CD14-positive monocyte (primary cell): ENCODE data around the gene DEAF1. TPM values are rescaled to one million over a fixed set of nuclear protein-coding genes. Genes with fewer than 3 reads are reported as not detected.

Experiments used
- DNase-seq, 3 donors: peaks; one replicate each; pipeline ENCODE4 v3.0.0-alpha.2; 2011 to 2022
- H2AFZ ChIP-seq: 2 replicates; pipeline ENCODE4 v1.6.0; 2012; ENCODE audit warnings: mild to moderate bottlenecking, low read depth, low read length, inconsistent platforms; ENCODE audit not compliant: insufficient read depth, poor library complexity, severe bottlenecking
- H3K27ac ChIP-seq, 2 donors: 1 replicate in 1 of 2; 2 replicates in 1 of 2; pipeline ENCODE4 v1.5.1; 2012 to 2013; ENCODE audit warnings: low read length in 2 of 2, control low read depth in 1 of 2, inconsistent platforms in 1 of 2, low read depth in 1 of 2, mild to moderate bottlenecking in 1 of 2
- H3K27me3 ChIP-seq, 2 donors: one replicate each; pipeline versions ENCODE4 v1.6.0 to v1.6.1; 2011 to 2013; ENCODE audit warnings: low read length in 2 of 2; ENCODE audit not compliant: control insufficient read depth in 2 of 2, insufficient read depth in 2 of 2
- H3K36me3 ChIP-seq, 2 donors: replicated peaks in 1 of 2; 1 replicate in 1 of 2; 2 replicates in 1 of 2; pipeline versions ENCODE4 v1.5.1 to v1.6.1; 2012 to 2013; ENCODE audit warnings: low read length in 2 of 2, control low read depth in 1 of 2, inconsistent platforms in 1 of 2, mild to moderate bottlenecking in 1 of 2; ENCODE audit not compliant: insufficient read depth in 2 of 2, control insufficient read depth in 1 of 2
- H3K4me1 ChIP-seq, 2 donors: 1 replicate in 1 of 2; 2 replicates in 1 of 2; pipeline versions ENCODE4 v1.5.1 to v1.6.1; 2012 to 2013; ENCODE audit warnings: low read length in 2 of 2, control low read depth in 1 of 2, inconsistent platforms in 1 of 2, mild to moderate bottlenecking in 1 of 2, moderate library complexity in 1 of 2; ENCODE audit not compliant: insufficient read depth in 2 of 2, control insufficient read depth in 1 of 2
- H3K4me2 ChIP-seq: replicated peaks from 2 replicates; pipeline ENCODE3; 2012; ENCODE audit warnings: low read length, moderate library complexity, mild to moderate bottlenecking; ENCODE audit not compliant: poor library complexity, severe bottlenecking; ENCODE audit errors: extremely low read depth
- H3K4me3 ChIP-seq, 3 experiments: fragments of 200-600 bp in 1 of 3; sonication (generic) in 1 of 3; replicated peaks in 1 of 3; 1 replicate in 2 of 3; 2 replicates in 1 of 3; pipeline ENCODE4 v1.5.1; 2011 to 2013; ENCODE audit warnings: low read length in 3 of 3, mild to moderate bottlenecking in 3 of 3, control low read depth in 2 of 3, low read depth in 2 of 3, inconsistent platforms in 1 of 3, moderate library complexity in 1 of 3
- H3K79me2 ChIP-seq: 2 replicates; pipeline ENCODE4 v1.6.0; 2012; ENCODE audit warnings: mild to moderate bottlenecking, control low read depth, inconsistent platforms, low read length, moderate library complexity; ENCODE audit not compliant: insufficient read depth
- H3K9ac ChIP-seq: 2 replicates; pipeline ENCODE4 v1.6.0; 2017; ENCODE audit warnings: low read length, mild to moderate bottlenecking; ENCODE audit not compliant: insufficient read depth, poor library complexity, severe bottlenecking
- H3K9me3 ChIP-seq, 2 donors: replicated peaks in 1 of 2; 1 replicate in 1 of 2; 2 replicates in 1 of 2; pipeline versions ENCODE4 v1.5.1 to v1.6.1; 2012 to 2013; ENCODE audit warnings: low read length in 2 of 2, control low read depth in 1 of 2; ENCODE audit not compliant: control insufficient read depth in 1 of 2, insufficient read depth in 1 of 2
- H4K20me1 ChIP-seq: 2 replicates; pipeline ENCODE4 v1.6.0; 2012; ENCODE audit warnings: mild to moderate bottlenecking, low read length, control low read depth, moderate library complexity; ENCODE audit not compliant: insufficient read depth
- H3K27ac Mint-ChIP-seq, 7 donors: one replicate each; pipeline ENCODE4 v1.8.0; 2020; ENCODE audit warnings: mild to moderate bottlenecking in 7 of 7, mixed read lengths in 7 of 7, moderate library complexity in 6 of 7, inconsistent platforms in 2 of 7
- H3K27me3 Mint-ChIP-seq, 3 donors: one replicate each; pipeline ENCODE4 v1.8.0; 2021 to 2022; ENCODE audit warnings: low read depth in 3 of 3, mild to moderate bottlenecking in 3 of 3, mixed read lengths in 3 of 3, moderate library complexity in 3 of 3, inconsistent platforms in 1 of 3
- H3K36me3 Mint-ChIP-seq, 2 donors: one replicate each; pipeline ENCODE4 v1.8.0; 2020; ENCODE audit warnings: mixed read lengths in 2 of 2, inconsistent platforms in 1 of 2, mild to moderate bottlenecking in 1 of 2
- H3K4me1 Mint-ChIP-seq: one replicate; pipeline ENCODE4 v1.8.0; 2020; ENCODE audit warnings: mild to moderate bottlenecking, mixed read lengths
- H3K4me3 Mint-ChIP-seq, 2 donors: one replicate each; pipeline ENCODE4 v1.8.0; 2020; ENCODE audit warnings: mild to moderate bottlenecking in 2 of 2, mixed read lengths in 2 of 2, moderate library complexity in 1 of 2
- H3K9me3 Mint-ChIP-seq, 7 donors: one replicate each; pipeline ENCODE4 v1.8.0; 2020 to 2022; ENCODE audit warnings: mixed read lengths in 7 of 7, mild to moderate bottlenecking in 6 of 7, moderate library complexity in 6 of 7, inconsistent platforms in 2 of 7
- WGBS: methylation state at CpG from one replicate; pipeline ENCODE4 v1.1.5; 2013; ENCODE audit warnings: missing lambda C conversion rate; ENCODE audit not compliant: insufficient coverage; 5-methylcytosine and 5-hydroxymethylcytosine counted together
- intact Hi-C, 2 donors: fragments of 100-400 bp; cut with micrococcal nuclease; formaldehyde crosslinking; loops; one replicate each; pipeline versions ENCODE4 v1.15.0 to v1.15.1; 2023
- polyA plus RNA-seq, 3 donors: library from polyadenylated mRNA; depleted of rRNA in 1 of 3; unstranded in 2 of 3; stranded (reverse) in 1 of 3; fragments of 300-500 nt in 2 of 3; fragments of >200 nt in 1 of 3; fragmentation: Illumina TruSeq in 2 of 3; gene quantifications; 1 replicate in 2 of 3; 2 replicates in 1 of 3; pipeline ENCODE4 v1.2.3, GENCODE V29; 2012 to 2021
- TF ChIP-seq, protein P1 (sequence below): fragments of 200-600 bp; IDR thresholded peaks from one replicate; pipeline ENCODE4 v1.8.0; 2022; ENCODE audit warnings: antibody characterized with exemption, mild to moderate bottlenecking

The DEAF1 gene
- polyA plus RNA-seq, 3 donors, result 18.0 to 22.3 (median 22.2) TPM

DNA sequence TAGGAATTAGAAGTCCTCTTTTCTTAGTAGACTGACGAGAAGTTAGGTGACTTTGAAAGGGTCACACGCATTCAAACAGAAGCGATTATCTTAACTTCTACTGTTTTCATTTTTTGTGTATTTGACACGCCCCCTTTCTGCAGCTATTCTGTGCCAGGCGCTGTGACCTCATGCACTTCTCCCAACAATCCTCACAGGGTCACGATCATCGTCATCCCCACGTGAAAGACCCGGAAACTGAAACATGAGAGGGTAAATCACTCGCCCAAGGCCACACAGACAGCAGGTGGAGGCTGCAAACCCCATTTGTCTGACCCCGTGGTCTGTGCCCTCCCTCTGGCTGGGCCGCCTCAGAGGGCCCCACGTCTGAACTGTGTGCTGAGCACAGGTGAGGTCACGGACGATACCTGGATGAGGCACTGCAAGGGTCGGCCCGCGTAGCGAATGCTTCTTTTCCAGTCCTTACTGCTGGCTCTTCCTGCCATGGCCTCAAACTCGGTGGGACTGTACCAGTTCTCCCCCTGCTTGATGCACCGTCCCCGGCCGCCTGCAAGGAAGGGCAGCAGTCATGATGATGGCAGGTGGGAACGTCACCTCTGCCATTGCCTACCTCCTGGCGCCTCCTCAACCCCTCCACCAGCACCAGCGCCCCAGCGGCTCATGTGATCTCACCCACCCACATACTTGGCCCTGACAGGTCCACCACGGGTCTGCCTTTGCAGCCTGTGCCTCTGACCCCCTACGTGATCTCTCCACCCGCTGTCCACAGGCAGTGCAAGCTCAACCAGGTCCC lies 8.4 kb downstream of the DEAF1 start:
- Histone ChIP-seq H3K27ac (no peak overlapping the region), H3K9ac (no peak overlapping the region), H3K4me1 (no peaks in the 10 kb centered on the region), H3K36me3 (peaks cover 63 to 94% of the 10 kb centered on the region in 2 donors), H3K4me3 (no peak overlapping the region), H3K9me3 (no peaks in the 10 kb centered on the region), H3K27me3 (no peaks in the 10 kb centered on the region), H3K79me2 (peaks cover 8% of the 10 kb centered on the region), H4K20me1 (peaks cover 8% of the 10 kb centered on the region), H2AFZ (no peak overlapping the region), H3K4me2 (no peak overlapping the region)
- Mint-ChIP-seq H3K36me3 (peaks cover 78 to 92% of the 10 kb centered on the region in 2 donors), H3K27ac (no peak overlapping the region), H3K4me3 (no peak overlapping the region), H3K4me1 (no peaks in the 10 kb centered on the region), H3K27me3 (peaks cover 0 to 5% (median under 1%) of the 10 kb centered on the region in 3 donors), H3K9me3 (peaks cover 0 to 6% (median 0%) of the 10 kb centered on the region in 7 donors)
- DNase-seq, result no peak
- TF ChIP-seq, protein P1, sequence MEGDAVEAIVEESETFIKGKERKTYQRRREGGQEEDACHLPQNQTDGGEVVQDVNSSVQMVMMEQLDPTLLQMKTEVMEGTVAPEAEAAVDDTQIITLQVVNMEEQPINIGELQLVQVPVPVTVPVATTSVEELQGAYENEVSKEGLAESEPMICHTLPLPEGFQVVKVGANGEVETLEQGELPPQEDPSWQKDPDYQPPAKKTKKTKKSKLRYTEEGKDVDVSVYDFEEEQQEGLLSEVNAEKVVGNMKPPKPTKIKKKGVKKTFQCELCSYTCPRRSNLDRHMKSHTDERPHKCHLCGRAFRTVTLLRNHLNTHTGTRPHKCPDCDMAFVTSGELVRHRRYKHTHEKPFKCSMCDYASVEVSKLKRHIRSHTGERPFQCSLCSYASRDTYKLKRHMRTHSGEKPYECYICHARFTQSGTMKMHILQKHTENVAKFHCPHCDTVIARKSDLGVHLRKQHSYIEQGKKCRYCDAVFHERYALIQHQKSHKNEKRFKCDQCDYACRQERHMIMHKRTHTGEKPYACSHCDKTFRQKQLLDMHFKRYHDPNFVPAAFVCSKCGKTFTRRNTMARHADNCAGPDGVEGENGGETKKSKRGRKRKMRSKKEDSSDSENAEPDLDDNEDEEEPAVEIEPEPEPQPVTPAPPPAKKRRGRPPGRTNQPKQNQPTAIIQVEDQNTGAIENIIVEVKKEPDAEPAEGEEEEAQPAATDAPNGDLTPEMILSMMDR, result no peak
- WGBS, result 95% methylated on average over 27 of the region's 30 CpGs
- intact Hi-C loops, result no loop called here

DNA sequence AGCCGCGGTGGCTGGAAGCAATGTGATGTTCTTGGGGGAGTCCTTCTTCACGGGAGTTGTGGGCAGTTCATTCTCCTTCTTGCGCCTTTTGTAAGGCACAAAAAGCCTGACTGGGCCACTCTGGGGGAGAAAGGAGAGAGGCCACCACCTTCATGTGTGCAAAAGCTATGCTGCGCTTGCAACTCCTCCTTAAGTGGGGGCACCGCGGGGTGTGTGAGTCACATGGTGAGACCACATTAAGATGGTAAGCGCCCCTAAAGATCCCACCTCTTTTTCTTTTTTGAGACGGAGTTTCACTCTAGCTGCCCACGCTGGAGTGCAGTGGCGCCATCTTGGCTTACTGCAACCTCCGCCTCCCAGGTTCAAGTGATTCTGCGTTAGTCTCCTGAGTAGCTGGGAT lies 14.1 kb downstream of the DEAF1 start:
- Histone ChIP-seq H3K4me1 (no peaks in the 10 kb centered on the region), H2AFZ (no peak overlapping the region), H3K79me2 (no peaks in the 10 kb centered on the region), H3K27me3 (no peaks in the 10 kb centered on the region), H3K36me3 (peaks cover 64 to 94% of the 10 kb centered on the region in 2 donors), H3K27ac (no peak overlapping the region), H4K20me1 (no peaks in the 10 kb centered on the region), H3K9ac (no peak overlapping the region), H3K4me3 (no peak overlapping the region), H3K4me2 (no peak overlapping the region), H3K9me3 (no peaks in the 10 kb centered on the region)
- Mint-ChIP-seq H3K27ac (peak overlapping the region in 1 of 7 donors; percentile 58), H3K4me3 (no peak overlapping the region), H3K4me1 (no peaks in the 10 kb centered on the region), H3K9me3 (peaks cover 0 to 6% (median 0%) of the 10 kb centered on the region in 7 donors), H3K27me3 (no peaks in the 10 kb centered on the region), H3K36me3 (peaks cover 72 to 98% of the 10 kb centered on the region in 2 donors)
- TF ChIP-seq, protein P1, result no peak
- intact Hi-C loops, result no loop called here
- DNase-seq, result no peak
- 98% methylated on average over 7 of the region's 13 CpGs for WGBS
